GM23248 (cell line): Measurements from ENCODE around the gene APBA2.

ENCODE experiments used
- EZH2 ChIP-seq: fragments of 200-600 bp; sonication (generic); IDR thresholded peaks from 2 replicates; pipeline ENCODE4 v1.6.1; 2018; ENCODE audit warnings: antibody characterized with exemption, mild to moderate bottlenecking; ENCODE audit not compliant: insufficient read depth, poor library complexity, severe bottlenecking
- EZH2phosphoT487 ChIP-seq: fragments of 200-600 bp; sonication (generic); IDR thresholded peaks from 2 replicates; pipeline ENCODE4 v1.6.1; 2018; ENCODE audit warnings: antibody characterized with exemption, moderate library complexity, mild to moderate bottlenecking, low read depth; ENCODE audit not compliant: insufficient read depth

- TF ChIP-seq EZH2 (no peak), EZH2phosphoT487 (no peak)
Observed at GRCh38 chr15:28895566-28895965, 9.8 kb downstream of the APBA2 start.
